Right forelimb (tissue), 1 donor: ENCODE measurements around the gene CHRNA9.

ENCODE experiments used
- DNase-seq: peaks from one replicate; pipeline ENCODE4 v3.0.0-alpha.2; 2018

Gene CHRNA9

DNA sequence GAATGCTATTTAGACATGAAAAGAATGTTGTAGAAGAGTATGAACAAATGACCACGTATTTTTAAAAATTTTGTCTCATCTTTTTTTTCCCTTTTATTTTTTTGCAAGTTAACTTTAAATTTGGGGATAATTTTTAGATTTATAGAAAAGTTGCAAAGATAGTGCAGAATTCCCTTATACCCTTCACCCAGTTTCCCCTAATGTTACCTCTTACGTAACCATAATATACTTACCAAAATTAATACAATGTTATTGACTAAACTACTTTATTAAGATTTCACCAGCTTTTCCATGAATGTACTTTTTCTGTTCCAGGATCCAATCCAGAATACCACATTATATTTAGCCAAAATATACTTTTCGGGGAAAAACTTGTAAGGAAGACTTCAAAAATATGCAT is 12.3 kb downstream of the CHRNA9 start:
- DNase-seq = no peak

DNA sequence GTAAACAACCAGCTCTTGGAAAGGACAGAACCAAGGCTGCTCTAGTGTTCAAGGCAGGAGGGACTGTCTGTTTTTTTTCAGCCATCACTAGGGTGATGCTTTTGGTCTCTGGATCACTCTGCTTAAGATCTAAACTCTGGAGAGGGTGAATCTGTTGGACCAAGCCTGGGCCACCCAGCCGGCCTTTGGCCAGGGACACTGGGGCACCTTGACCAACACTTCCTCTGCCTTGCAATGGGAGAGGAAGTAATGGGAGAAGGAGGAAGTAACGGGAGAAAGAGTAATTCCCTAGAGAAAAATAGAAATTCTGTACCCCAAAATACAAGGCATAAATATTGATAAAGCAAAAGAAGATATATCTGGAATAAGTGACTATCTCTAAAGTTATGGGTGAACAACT is 12.9 kb downstream of the CHRNA9 start:
- no peak for DNase-seq

DNA sequence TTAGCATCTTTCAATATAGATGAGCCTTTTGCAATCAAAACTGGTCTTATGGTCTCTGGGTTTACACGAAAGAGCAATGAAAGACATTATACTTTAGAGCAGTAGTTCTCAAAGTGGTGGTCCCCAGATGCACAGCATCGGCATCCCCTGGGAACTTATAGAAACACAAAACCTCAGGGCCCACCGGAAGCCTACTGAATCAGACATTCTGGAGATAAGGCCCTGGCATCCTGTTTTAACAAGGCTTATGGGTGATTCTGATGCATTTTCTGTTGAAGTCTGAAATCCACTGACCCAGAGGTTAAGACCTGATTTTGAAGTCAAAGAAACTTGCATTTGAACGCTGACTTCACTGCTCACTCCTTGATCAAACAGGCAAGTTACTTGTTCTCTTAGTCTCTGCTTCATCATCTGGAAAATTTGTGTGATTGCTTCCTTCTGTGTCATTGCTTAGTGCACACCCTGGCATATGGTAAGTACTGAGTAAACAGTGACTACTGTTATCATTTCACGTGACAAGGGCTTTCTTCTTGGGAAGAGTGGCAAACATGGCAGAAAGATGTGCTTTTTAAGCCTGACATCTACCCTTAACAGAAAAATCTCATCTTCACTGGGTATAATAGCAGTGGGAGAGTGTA is 14.5 kb downstream of the CHRNA9 start:
- DNase-seq = no peak

DNA sequence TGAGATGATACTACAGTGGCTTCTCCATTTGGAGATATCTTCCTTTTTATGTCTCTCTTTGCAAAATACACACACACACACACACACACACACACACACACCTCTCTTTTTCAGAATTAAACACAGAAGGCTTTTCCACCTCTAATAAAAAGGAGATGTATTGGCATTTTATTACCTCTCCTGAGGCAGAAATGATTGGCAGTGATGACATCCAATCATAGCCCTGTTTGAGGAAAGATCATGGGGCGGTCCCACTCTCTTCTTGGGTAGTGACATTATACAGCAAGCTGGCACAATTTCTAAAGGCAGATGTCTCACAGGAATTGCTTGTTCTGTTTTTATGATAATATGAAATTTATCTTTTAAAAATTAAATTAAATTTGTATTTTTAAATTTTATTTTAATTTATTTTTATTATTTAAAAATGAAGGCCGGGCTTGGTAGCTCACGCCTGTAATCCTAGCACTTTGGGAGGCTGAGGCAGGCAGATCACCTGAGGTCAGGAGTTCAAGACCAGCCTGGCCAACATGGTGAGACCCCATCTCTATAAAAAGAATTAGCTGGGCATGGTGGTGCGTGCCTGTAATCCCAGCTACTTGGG is 15.6 kb downstream of the CHRNA9 start:
- no peak for DNase-seq

DNA sequence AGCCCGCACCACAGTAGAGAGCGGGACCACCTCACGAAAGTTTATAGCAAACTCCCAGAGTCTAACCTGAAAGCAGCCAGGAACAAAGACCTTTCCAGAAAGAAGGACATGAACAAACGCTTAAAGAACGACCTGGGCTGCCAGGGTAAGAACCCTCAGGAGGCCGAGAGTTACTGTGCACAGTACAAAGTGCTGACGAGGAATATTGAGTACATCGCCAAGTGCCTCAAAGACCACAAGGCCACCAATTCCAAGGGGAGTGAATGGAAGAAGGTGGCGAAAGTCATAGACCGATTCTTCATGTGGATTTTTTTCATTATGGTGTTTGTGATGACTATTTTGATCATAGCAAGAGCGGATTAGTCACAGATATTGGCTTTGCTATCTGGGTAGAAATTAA is 19.0 kb downstream of the CHRNA9 start:
- no peak for DNase-seq

GRCh38 chr4:40355131-40355530 is 20.0 kb downstream of the CHRNA9 start:
- DNase-seq = no peak

- no peak for DNase-seq
Measured at GRCh38 chr4:40357738-40358137, 22.6 kb downstream of the CHRNA9 start.

- DNase-seq = no peak
Measured at GRCh38 chr4:40361338-40361737, 26.2 kb downstream of the CHRNA9 start.

GRCh38 chr4:40363382-40363920 is 28.3 kb downstream of the CHRNA9 start:
- DNase-seq = no peak

GRCh38 chr4:40363945-40364344 is 28.8 kb downstream of the CHRNA9 start:
- no peak for DNase-seq

GRCh38 chr4:40365766-40366165 is 30.6 kb downstream of the CHRNA9 start:
- DNase-seq = no peak

GRCh38 chr4:40367451-40367850 is 32.3 kb downstream of the CHRNA9 start:
- DNase-seq = no peak

DNA sequence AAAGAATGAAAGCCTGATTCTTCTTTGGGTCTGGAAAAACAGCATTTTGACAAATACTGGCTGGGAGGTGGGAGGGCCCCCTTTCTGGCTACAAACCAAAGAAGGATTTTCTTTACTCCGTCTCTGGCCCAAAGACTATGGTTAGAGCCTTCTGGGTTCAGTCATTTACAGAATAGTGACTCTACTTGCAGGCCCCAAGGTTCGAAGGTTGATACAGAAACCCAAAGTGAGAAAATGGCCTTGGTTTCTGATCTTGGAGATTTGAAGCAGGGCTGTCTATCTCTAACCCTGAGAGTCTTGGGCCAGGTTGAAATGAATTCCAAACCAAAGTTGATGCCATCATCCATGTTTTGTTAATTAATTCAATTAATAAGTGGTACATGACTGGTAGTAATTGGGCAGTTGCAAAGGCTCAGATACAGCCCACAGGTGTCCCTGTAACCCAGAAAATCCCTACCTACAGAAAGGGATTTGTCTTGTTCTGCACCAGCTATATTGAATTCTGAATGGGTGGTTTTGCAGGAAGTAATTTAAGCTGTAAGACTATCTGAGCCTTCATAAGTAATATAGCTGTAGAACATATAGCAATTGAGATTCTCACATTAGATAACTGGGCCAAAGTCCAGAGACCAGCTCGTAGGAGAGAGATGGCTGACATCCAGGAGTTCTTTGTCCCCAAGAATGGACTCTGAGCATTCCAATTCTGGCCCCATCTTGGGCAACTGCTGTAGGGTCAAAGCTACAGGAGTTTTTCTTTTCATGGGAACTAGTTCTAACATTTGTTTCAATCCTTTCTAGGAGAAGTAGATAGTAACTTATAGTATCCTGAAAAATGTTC is 34.5 kb downstream of the CHRNA9 start:
- DNase-seq = no peak

DNA sequence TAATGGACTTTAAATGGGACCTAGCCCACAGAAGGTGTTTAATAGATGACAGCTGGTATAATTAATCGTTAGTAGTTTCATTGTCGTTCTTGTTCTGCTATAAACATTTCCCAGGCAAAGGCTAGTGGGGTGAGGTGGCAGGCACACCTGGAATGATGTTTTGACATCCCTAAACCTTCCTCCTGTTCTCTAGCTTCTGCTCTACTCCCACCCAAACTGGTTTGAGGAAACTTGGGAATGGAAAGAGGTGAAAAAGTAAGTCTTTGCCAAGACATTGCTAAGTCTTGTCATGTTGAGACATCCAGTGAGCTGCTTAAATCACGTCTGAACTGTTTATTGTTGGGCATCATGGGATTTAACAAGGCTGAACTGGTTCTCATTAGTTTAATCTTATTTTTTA is 37.5 kb downstream of the CHRNA9 start:
- DNase-seq = no peak

DNA sequence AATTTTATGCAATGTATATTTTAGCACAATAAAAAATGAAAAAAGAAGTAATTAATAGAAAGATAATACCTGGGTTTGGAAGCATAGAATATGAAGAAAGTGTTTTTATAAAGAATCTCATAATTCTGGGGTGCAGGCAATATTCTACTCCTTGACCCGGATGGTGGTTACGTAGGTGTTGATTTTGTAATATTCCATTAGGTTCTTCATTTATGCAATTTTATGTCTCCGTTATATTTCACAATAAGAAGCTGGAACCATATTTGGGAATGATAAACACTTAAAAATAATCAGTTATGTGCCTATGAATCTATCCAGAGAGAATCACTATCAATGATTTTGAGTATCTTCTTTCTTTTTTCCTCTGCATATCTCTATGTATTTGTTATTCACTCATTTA is 38.5 kb downstream of the CHRNA9 start:
- no peak for DNase-seq

GRCh38 chr4:40375095-40375494 is 40.0 kb downstream of the CHRNA9 start:
- no peak for DNase-seq

DNA sequence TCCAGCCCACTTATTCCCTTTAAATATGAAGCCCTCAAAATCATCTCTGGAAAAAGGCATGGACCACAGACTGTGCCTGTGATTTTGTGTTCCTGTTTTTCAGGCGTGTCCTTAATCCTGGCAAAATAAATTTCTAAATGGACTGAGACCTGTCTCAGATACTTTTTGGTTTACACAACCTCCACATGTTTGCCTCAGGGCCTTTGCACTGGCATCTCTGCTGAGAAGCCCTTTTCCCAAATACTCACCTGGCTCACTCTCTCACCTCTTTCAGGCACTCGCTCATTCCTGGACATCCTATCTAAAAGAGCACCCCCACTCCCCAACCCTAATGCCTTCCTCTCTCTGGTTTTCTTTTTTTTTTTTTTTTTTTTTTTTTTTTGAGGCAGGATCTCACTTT is 40.5 kb downstream of the CHRNA9 start:
- DNase-seq = no peak

- no peak for DNase-seq
Measured at GRCh38 chr4:40377512-40378365, 42.6 kb downstream of the CHRNA9 start.

DNA sequence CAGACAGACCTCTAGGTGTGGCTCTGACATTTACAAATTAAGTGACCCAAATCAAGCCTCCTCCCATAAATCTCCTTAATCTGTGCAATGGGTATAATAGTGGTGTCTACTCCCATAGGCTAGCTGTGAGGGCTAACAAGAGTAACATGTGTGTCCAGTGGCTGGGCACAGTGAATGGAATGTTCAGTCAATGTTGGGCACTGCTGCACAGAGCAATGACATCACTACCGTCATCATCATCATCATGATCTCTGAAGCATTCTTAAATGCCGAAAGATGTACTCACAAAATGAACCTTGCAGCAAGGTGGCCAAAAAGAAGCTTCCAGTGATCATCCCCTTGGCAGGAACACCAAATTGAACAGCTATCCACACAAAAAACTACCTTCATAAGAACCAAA is 43.5 kb downstream of the CHRNA9 start:
- no peak for DNase-seq

DNA sequence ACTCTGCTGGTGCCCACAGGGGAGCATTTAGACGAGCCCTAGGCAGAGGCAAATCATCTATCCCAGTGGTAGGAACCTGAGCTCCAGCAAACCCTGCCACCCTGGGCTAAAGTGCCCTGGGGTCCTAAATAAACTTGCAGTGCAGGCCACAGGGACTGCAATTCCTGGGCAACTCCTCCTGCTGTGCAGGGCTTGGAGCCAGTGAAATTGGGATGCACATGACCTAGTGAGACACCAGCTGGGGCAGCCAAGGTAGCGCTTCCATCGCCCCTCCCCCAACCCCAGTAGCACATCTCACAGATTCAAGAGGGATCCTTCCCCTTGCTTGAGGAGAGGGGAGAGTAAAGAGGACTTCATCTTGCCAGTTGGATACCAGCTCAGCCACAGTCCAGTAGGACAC is 44.1 kb downstream of the CHRNA9 start:
- DNase-seq = no peak

GRCh38 chr4:40380647-40381046 is 45.5 kb downstream of the CHRNA9 start:
- no peak for DNase-seq

DNA sequence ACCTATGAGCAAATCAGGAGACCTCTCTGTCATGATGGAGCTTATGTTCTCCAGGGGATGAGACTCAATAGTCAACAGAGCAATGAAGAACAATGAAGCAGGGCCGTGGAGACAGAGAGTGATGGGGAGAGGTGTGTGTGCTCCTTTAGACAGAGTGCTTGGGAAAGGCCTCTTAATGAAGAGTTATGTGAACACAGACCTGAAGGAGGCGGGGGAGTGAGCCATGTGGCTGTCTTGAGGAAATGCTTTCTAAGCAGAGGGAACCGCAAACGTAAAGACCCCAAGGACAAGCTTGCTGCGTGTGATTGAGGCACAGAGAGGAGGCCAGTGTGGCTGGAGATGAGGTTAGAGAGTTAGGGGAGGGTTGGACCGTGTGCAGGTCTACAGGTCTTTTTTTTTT is 53.1 kb downstream of the CHRNA9 start:
- no peak for DNase-seq

DNA sequence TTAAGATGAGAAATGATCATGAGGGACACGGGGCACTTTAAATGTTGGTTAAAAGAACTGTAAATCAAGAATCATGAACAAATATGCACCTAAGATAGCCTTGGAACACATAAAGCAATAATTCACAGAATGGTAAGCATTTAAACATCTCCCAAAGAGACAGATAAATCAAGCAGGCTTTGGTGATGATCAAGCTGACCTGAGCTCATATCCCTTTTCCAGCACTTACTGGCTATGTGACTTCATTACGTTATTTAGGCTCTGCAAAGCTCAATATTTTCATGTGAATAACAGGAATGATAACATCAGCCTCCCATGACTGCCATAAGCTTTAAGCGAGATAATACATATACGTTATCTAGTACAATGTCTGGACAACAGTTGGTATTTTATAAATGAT is 54.9 kb downstream of the CHRNA9 start:
- DNase-seq = no peak
